Muscle of leg (tissue), 11 donors: ENCODE results near the gene PTPRN2. TPM values are rescaled to one million over a fixed set of nuclear protein-coding genes. Genes with fewer than 3 reads are reported as not detected.
A peak's percentile ranks its signal among the peaks of the same experiment; 100 is the strongest.

Experiments
- DNase-seq: peaks from one replicate; pipeline ENCODE4 v3.0.0; 2013
- H3K27ac ChIP-seq: one replicate; pipeline ENCODE4 v1.5.1; 2013; ENCODE audit warnings: mild to moderate bottlenecking, low read length, control low read depth
- H3K27me3 ChIP-seq: one replicate; pipeline ENCODE4 v1.6.1; 2013; ENCODE audit warnings: low read length; ENCODE audit not compliant: control insufficient read depth, insufficient read depth
- H3K36me3 ChIP-seq: one replicate; pipeline ENCODE4 v1.6.1; 2013; ENCODE audit warnings: low read length; ENCODE audit not compliant: control insufficient read depth, insufficient read depth
- H3K4me1 ChIP-seq: one replicate; pipeline ENCODE4 v1.6.1; 2013; ENCODE audit warnings: low read length; ENCODE audit not compliant: control insufficient read depth, insufficient read depth
- H3K4me3 ChIP-seq: one replicate; pipeline ENCODE4 v1.5.1; 2013; ENCODE audit warnings: low read length, control low read depth
- H3K9me3 ChIP-seq: replicated peaks from 2 replicates; pipeline ENCODE4 v1.6.1; 2013; ENCODE audit warnings: low read depth, low read length; ENCODE audit not compliant: control insufficient read depth
- WGBS: methylation state at CpG from one replicate; pipeline ENCODE4 v1.1.5; 2013; ENCODE audit warnings: missing lambda C conversion rate; ENCODE audit not compliant: insufficient coverage; 5-methylcytosine and 5-hydroxymethylcytosine counted together
- polyA plus RNA-seq, 8 donors: library from polyadenylated mRNA; unstranded; fragments of 120-200 nt; gene quantifications; one replicate each; pipeline versions ENCODE4 v1.2.1 to v1.2.3, GENCODE V29; 2013; ENCODE audit warnings: inconsistent platforms in 1 of 8, low replicate concordance in 1 of 8; ENCODE audit not compliant: insufficient read length in 8 of 8, insufficient read depth in 1 of 8
- total RNA-seq: library from RNA; stranded (reverse); fragments of 120-200 nt; gene quantifications from one replicate; pipeline ENCODE4 v1.2.4, GENCODE V29; 2013

PTPRN2 gene
- total and polyA plus RNA-seq, 9 donors, result 1.4 to 2.9 (median 2.3) TPM

- no peak for DNase-seq
- WGBS, result 96% methylated on average over 26 of the region's 26 CpGs
- Histone ChIP-seq H3K27ac (no peak overlapping the region), H3K27me3 (peaks cover 17% of the 10 kb centered on the region), H3K9me3 (no peaks in the 10 kb centered on the region), H3K4me1 (peaks cover 4% of the 10 kb centered on the region), H3K36me3 (no peaks in the 10 kb centered on the region), H3K4me3 (no peak overlapping the region)
Observed at GRCh38 chr7:157662110-157662791, 925.4 kb downstream of the PTPRN2 start.

- H3K4me1 ChIP-seq, result peaks cover 4% of the 10 kb centered on the region
- 74% methylated on average over 6 of the region's 11 CpGs for WGBS
- peaks cover 17% of the 10 kb centered on the region for H3K27me3 ChIP-seq
Observed at GRCh38 chr7:157661611-157661975, 926.0 kb downstream of the PTPRN2 start.

GRCh38 chr7:157660971-157661610 is 926.5 kb downstream of the PTPRN2 start:
- Histone ChIP-seq H3K36me3 (no peaks in the 10 kb centered on the region), H3K4me3 (no peak overlapping the region), H3K4me1 (peaks cover 4% of the 10 kb centered on the region), H3K27me3 (peaks cover 17% of the 10 kb centered on the region), H3K27ac (no peak overlapping the region), H3K9me3 (no peaks in the 10 kb centered on the region)
- no peak for DNase-seq
- 71% methylated on average over 43 of the region's 43 CpGs for WGBS

More at GRCh38 chr7:157661611-157661975, 926.0 kb downstream of the PTPRN2 start:
- no peak overlapping the region for H3K4me3 ChIP-seq
- H3K27ac ChIP-seq, result no peak overlapping the region
- no peak for DNase-seq
- no peaks in the 10 kb centered on the region for H3K9me3 ChIP-seq
- H3K36me3 ChIP-seq, result no peaks in the 10 kb centered on the region

- no peaks in the 10 kb centered on the region for H3K36me3 ChIP-seq
- H3K27me3 ChIP-seq, result peaks cover 16% of the 10 kb centered on the region
- no peak overlapping the region for H3K4me3 ChIP-seq
- H3K9me3 ChIP-seq, result no peaks in the 10 kb centered on the region
- 74% methylated on average over 13 of the region's 26 CpGs for WGBS
- H3K4me1 ChIP-seq, result peaks cover 4% of the 10 kb centered on the region
- DNase-seq, result no peak
- H3K27ac ChIP-seq, result no peak overlapping the region
Observed at GRCh38 chr7:157658851-157659412, 928.7 kb downstream of the PTPRN2 start.

- WGBS, result 76% methylated on average over 18 of the region's 29 CpGs
- Histone ChIP-seq H3K36me3 (no peaks in the 10 kb centered on the region), H3K4me1 (no peaks in the 10 kb centered on the region), H3K9me3 (no peaks in the 10 kb centered on the region), H3K27me3 (peaks cover 14% of the 10 kb centered on the region), H3K27ac (no peak overlapping the region), H3K4me3 (no peak overlapping the region)
- DNase-seq, result peak; percentile 11
Observed at GRCh38 chr7:157657741-157658740, 929.6 kb downstream of the PTPRN2 start.

GRCh38 chr7:157656195-157656769 is 931.3 kb downstream of the PTPRN2 start:
- H3K36me3 ChIP-seq, result no peaks in the 10 kb centered on the region
- WGBS, result 92% methylated on average over 34 of the region's 34 CpGs
- no peak overlapping the region for H3K27ac ChIP-seq
- no peaks in the 10 kb centered on the region for H3K4me1 ChIP-seq
- no peak overlapping the region for H3K4me3 ChIP-seq
- no peak for DNase-seq
- H3K27me3 ChIP-seq, result peaks cover 12% of the 10 kb centered on the region
- no peaks in the 10 kb centered on the region for H3K9me3 ChIP-seq

- no peak for DNase-seq
- no peak overlapping the region for H3K4me3 ChIP-seq
- WGBS, result 34% methylated on average over 13 of the region's 14 CpGs
- peaks cover 7% of the 10 kb centered on the region for H3K27me3 ChIP-seq
- no peaks in the 10 kb centered on the region for H3K36me3 ChIP-seq
- no peaks in the 10 kb centered on the region for H3K4me1 ChIP-seq
- H3K9me3 ChIP-seq, result no peaks in the 10 kb centered on the region
- H3K27ac ChIP-seq, result no peak overlapping the region
Observed at GRCh38 chr7:157654350-157654749, 933.3 kb downstream of the PTPRN2 start.

GRCh38 chr7:157653827-157654207 is 933.8 kb downstream of the PTPRN2 start:
- no peak for DNase-seq
- Histone ChIP-seq H3K27ac (no peak overlapping the region), H3K27me3 (peaks cover 6% of the 10 kb centered on the region), H3K36me3 (no peaks in the 10 kb centered on the region), H3K4me3 (no peak overlapping the region), H3K4me1 (no peaks in the 10 kb centered on the region), H3K9me3 (no peaks in the 10 kb centered on the region)
- 86% methylated on average over 10 of the region's 28 CpGs for WGBS

GRCh38 chr7:157652954-157653826 is 934.4 kb downstream of the PTPRN2 start:
- Histone ChIP-seq H3K27ac (no peak overlapping the region), H3K36me3 (no peaks in the 10 kb centered on the region), H3K9me3 (no peaks in the 10 kb centered on the region), H3K4me3 (no peak overlapping the region), H3K4me1 (no peaks in the 10 kb centered on the region), H3K27me3 (peaks cover 5% of the 10 kb centered on the region)
- WGBS, result 86% methylated on average over 32 of the region's 32 CpGs
- no peak for DNase-seq
